Activated CD8-positive, alpha-beta memory T cell treated with anti-CD3 and anti-CD28 coated beads, Interleukin-2, amount 50 U/mL, for 4 hours (primary cell): Measurements from ENCODE around the gene MEIOSIN.
A peak's percentile ranks its signal among the peaks of the same experiment; 100 is the strongest.

ENCODE experiments used
- DNase-seq: peaks from one replicate; pipeline ENCODE4 v3.0.0-alpha.2; 2020

Gene MEIOSIN

DNA sequence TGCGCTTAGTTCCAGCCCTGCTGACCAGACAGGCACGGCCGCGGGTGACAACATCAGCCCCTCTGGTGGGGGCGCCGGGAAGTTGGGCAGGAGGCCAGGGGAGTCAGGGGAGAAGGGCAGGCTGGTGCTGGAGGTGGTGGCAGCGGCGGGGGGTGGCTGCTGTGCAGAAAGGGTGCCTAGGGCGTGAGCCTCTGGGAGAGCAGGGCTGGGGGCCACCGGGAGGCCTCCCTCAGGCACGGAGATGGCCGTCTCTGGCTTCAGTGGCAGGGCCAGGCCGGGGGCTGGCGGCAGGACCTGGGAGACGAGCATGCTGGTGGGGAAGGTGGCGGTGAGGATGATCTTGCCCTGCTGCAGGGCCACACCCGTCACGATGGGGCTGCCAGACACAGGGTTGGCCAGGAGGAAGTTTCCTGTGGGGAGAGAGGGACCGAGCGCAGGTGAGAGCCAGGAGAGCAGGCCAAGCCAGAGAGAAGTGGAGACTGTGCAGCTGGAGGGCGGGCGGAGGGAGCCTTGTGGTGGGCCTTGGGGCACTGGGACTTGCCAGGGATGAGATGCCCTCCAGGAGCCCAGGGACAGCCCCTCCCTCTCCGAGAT, 32.6 kb downstream of the MEIOSIN start:
- no peak for DNase-seq

DNA sequence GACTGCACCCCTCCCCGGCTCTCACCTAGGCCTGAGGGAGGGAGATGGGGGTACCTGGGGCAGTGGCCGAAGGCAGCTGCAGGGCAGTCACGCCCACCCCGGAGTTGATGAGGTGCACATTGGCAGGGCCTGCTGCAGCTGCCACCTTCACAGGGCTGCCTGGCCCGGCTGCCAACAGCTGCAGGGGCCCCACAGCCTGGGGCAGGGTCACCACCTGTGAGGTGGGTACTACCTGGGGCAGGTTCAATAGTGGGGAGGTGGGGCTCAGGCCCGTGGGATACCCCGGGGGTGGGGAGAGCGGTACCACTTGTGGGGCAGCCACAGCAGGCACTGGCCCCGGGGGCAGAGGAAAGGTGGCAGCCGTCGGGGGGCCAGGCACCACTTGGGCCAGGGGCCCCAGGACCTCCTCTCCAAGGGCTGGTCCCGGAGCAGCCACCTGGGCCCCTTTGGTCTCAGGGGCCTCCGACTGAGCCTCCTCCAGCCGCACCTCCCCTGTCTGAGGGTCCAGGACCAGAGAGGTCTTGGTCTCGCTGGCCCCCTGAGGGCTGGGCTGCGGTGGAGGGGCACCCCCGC, 33.1 kb downstream of the MEIOSIN start:
- DNase-seq, result no peak

DNA sequence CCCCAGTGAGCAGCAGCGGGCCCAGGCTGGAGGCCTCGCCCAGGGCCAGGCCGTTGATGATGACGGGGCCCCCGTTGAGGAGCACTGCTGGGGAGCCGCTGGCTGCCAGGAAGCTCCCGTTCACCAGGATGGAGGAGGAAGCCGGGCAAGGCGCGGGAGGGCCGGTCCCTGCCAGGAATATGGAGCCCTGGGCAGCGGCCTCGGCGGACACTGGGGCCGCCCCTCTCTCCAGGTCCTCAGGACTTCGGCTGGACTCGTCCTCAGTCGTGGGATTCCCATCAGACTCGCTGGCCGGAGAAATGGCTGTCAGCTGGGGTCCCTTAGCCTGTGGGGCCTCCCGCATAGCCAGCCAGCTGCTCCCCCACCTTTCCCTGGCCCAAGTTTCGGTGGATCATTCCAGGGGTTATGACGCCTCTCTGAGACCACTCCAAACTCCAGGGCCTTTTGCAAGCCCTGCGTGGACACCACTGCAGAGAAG, 33.7 kb downstream of the MEIOSIN start:
- DNase-seq, result no peak

DNA sequence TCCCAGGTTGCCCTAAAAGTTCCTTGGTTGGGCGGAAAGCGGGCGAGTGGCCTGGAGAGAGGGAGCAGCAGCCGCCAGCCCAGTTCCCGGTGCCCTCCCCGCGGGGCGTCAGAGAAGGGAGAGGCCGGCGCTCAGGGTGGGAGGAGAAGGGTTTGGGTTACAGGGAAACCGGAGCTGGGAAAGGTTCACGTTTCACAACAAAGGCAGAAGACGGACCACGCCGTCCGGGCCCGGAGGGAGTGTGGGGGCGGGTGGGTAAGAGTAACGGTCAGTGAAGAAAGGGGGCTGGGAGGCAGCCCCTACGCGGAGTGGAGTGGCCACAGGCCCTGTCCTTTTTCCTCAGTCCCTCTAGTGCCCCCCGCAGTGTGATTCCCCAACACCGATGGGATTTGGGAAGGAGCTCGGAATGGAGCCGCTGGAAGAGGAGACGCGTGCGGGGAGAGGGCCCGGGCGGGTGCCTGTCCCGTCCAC, 34.2 kb downstream of the MEIOSIN start:
- DNase-seq, result no peak

DNA sequence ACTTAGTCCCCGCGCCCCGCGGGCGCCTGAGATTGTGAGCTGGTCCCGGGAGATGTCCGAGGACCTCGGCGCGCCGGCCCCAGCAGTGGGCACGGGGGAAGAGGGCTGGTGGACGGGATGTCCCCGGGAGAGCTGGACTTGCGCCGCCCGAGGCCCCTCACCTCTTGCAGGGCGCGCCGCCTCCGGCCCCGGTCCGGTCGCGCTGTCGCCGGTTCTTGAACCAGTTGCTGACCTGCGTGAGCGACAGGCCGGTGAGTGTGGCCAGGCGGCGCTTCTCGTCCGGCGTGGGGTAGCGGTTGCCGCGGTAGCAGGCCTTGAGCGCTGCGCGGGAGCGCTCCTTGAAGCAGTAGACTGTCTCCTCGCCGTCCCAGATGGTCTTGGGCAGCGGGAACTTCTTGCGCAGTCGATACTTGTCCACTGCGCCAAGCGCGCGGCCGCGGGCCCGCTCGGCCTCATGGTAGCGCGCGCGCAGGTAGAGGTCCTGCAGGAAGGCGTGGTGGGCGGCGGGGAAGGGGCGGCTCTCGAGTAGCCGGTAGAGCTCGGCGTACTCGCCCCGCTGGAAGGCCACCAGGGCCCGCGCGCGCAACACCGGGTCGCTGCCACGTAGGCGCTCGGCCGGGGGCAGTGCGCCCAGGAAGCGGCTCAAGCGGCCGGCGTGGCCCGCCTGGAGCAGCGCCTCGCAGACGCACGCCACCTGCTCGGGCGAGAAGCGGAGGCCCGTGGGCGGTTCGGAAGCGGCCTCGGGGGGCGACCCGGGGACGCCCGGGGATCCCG, 34.8 kb downstream of the MEIOSIN start:
- DNase-seq, result no peak

DNA sequence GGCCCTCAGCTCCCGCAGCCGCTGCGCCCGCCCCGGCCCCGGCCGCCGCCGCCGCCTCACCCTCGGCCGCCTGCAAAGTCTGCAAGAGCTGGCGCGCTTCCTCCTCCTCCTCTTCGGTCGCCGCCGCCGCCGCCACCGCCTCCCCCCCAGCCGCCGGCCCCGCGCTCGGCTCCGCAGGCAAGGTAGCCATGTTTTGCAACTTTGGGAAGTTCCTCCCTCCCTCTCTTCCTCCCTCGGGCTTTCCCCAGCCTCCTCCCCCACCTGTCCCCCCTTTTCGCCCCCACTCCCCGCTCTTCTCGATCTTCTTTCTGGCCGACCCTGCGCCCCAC, 35.4 kb downstream of the MEIOSIN start:
- peak; percentile 42 for DNase-seq

DNA sequence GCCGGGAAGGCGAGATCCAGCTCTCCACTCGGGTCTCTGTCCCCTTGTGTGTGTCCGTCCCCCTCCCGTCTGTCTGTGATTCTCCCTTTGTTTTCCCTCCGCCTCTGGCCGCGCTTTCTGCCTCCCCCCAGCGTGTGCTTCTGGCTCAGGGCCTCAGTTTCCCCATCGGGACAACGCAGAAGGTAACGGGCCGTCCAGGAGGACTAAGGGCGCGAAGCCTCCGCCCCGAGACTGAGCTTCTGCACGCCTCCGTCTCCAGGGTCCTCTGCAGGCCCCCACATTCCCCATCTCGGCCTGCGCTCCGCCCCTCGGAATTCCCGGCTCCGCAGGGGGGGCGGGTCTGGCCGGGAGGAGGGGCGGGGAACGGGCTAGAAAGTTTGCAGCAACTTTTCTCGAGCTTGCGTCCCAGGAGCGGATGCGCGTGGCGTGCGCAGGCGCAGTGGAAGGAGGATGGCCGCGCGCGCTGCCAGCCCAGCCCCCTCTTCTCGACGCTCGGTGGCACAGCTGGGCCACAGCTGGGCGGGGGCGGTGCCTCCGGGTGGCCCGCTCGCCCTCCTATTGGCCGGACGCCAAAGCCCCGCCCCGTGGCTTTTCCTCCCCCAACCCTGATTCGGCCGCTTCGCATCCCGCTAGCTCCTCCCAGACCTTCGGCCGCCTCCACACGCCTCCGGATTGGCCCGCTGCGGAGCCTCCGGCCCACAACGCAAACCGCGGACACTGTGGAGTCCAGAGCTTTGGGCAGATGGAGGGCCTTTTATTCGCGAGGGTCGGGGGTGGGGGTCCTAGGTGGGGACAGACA, 35.9 kb downstream of the MEIOSIN start, which contains the start of gene SIX5:
Gene SIX5, minus strand, starts transcription at position 269 of the 799 bp plus-strand sequence. CDS start 408 bp downstream, outside the sequence.
- DNase-seq, result peak; percentile 91

DNA sequence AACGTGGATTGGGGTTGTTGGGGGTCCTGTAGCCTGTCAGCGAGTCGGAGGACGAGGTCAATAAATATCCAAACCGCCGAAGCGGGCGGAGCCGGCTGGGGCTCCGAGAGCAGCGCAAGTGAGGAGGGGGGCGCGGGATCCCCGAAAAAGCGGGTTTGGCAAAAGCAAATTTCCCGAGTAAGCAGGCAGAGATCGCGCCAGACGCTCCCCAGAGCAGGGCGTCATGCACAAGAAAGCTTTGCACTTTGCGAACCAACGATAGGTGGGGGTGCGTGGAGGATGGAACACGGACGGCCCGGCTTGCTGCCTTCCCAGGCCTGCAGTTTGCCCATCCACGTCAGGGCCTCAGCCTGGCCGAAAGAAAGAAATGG, 36.6 kb downstream of the MEIOSIN start:
- no peak for DNase-seq

DNA sequence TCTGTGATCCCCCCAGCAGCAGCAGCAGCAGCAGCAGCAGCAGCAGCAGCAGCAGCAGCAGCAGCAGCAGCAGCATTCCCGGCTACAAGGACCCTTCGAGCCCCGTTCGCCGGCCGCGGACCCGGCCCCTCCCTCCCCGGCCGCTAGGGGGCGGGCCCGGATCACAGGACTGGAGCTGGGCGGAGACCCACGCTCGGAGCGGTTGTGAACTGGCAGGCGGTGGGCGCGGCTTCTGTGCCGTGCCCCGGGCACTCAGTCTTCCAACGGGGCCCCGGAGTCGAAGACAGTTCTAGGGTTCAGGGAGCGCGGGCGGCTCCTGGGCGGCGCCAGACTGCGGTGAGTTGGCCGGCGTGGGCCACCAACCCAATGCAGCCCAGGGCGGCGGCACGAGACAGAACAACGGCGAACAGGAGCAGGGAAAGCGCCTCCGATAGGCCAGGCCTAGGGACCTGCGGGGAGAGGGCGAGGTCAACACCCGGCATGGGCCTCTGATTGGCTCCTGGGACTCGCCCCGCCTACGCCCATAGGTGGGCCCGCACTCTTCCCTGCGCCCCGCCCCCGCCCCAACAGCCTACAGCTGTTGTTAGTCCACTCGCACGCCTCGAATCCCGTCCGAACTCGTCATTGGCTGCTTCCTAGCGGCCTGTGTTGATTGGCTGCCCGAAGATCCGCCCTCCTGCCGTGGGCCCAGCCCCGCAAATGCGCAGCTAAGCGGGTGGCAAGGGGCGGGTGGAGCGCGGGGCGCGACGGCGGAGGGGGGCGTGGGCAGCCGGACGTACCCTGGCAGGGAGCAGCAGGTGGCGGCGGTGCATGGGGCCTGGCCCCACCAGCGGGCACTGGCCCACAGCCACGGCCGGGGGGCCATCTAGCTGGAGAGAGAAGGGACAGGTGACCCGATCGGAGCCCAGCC, 37.2 kb downstream of the MEIOSIN start:
- peak; percentile 92 for DNase-seq

DNA sequence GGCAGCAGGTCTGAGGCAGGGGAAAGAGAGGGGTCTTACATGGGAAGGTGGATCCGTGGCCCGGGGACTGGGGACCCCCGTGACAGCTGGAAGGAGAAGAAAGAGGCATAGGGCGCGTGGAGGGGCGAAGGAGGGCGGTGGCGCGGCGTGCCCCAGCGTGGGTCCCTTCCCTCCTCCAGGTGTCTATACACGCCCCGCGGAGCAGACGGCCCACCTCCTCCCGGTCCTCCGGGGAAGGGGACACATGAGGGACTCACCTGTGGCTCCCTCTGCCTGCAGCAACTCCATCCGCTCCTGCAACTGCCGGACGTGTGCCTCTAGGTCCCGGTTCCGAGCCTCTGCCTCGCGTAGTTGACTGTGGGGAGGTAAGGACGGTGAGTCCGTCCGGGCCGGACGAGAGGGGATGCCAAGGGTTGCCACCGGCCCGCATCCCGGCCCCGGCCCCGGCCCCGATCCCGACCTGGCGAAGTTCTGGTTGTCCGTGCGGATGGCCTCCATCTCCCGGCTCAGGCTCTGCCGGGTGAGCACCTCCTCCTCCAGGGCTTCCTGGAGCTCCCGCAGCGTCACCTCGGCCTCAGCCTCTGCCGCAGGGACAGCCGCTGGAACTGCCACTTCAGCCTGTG, 38.2 kb downstream of the MEIOSIN start:
- no peak for DNase-seq

DNA sequence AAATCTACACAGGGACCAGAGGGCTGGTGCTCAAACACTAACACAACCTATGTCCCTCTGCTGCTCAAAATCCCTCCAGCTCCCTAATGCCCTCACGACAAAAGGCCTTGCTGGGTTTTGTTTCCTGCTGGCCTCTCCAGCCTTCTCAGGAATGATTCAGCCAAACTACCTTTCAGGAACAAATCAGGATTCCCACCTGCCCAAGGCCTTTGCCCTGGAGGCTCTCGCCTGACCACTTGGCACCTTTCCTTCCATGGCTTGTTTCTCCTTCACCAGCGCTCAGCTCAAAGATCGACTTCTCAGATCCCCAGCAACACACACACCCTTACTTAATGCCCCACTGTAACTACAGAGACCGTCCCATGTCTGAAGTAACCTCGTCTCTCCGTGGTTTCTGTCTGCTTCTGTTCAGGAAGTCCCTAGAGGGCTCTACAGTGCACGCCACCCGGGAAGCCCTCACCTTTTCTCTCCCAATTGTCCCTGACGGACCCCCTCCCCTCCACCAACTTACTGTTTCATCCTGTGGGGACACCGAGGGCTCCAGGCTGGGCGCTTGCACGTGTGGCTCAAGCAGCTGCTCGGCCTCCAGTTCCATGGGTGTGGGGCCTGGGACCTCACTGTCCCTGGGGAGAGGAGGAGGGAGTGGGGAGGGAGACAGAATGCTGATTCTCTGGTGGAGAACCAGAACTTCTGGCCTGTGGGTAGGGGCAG, 39.0 kb downstream of the MEIOSIN start:
- no peak for DNase-seq

DNA sequence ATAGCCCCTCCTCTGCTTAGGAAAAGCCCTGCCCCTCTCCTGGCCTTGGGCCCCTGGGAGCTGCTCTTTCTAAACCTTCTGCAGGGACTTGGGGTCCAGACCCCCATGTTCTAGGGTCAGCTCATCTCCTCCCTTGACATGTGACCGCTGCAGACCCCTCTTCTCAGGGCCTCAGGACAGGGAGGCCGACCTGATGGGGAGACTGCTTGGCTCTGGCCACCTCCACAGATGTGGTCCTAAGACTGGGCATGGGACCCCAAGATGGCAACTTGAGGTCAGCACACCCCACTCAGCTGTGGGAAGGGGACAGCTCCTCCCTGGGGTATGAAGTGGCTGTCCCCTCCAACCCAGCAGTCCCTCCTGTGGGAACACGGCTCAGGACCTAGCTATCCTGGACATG, 39.7 kb downstream of the MEIOSIN start:
- DNase-seq, result no peak

DNA sequence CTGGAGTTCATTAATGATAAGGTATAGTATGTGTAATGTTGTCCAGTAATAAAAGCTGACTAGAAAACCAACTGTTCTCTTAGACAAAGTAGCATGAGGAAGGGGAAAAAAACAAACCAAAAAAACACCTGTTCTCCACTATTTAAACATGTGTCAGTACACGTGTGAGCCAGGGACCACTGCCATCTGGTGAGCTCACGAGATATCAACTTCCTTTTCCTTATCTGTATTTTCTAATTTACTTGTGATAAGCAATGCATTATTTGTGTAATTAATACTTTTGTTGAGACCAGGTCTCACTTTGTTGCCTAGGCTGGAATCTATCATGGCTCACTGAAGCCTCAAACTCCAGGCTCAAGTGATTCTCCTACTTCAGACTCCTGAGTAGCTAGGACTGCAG, 40.1 kb downstream of the MEIOSIN start:
- DNase-seq, result no peak

DNA sequence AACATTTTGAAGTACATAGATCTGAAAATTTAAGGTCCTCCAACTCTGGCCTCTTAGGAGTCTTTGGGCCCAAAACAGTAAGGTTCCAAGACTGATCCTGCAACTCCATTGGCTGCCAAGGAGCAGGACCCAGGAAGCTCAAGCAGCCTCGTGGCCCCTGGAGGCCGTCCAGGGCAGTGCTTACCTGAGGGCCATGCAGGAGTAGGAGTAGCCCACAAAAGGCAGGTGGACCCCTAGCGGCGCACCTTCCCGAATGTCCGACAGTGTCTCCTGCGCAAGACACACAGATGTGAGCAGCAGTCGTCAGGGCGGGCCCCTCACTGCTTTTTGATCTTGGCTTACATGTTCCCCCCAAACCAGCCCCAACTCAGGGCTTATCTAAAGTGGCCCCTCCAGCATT, 41.5 kb downstream of the MEIOSIN start:
- no peak for DNase-seq

DNA sequence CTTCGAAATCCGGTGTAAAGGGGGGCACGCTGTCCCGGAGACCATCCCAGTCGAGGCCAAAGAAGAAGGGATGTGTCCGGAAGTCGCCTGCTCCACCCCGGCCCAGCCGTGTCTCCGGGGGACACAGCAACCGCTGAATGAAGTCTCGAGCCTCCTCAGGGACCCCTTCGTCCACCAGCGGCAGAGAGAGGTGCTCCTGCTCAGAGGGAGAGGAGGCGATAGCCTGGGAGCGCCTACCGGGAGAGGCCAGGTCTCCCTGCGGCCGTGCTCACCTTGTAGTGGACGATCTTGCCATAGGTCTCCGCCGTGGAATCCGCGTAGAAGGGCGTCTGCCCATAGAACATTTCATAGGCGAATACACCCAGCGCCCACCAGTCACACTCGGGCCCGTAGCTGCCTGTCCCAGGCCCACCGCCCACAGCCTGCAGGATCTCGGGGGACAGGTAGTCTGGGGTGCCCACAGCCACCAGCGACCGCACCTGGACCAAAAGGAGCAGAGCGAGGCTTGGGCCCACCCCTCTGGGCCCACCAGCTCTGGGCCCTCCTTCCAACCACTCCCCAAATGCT, 44.2 kb downstream of the MEIOSIN start:
- DNase-seq, result no peak

DNA sequence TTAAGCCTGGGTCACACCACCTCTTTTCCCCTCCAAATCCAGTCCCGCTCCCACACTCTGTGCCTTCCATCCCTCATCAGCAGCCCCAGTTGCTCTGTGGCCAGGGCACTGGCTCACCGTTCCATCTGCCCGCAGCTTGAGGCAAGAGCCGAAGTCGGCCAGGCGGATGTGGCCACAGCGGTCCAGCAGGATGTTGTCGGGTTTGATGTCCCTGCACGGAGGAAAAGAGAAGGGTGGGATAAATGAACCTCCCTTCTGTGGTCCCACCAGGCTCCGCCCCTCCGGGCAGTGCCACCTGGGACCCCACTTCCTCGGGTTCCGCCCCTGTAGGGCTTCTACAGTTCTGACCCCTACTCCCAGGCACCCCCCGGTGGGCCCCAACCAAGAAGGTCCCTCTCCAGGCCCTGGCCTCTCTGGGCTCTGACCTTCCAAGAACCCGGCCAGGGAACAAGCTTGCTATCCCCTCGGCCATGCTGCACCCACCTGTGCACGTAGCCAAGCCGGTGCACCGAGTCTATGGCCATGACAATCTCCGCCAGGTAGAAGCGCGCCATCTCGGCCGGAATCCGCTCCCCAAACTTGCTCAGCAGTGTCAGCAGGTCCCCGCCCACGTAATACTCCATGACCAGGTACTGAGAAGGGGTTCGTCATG, 44.9 kb downstream of the MEIOSIN start:
- DNase-seq, result no peak

DNA sequence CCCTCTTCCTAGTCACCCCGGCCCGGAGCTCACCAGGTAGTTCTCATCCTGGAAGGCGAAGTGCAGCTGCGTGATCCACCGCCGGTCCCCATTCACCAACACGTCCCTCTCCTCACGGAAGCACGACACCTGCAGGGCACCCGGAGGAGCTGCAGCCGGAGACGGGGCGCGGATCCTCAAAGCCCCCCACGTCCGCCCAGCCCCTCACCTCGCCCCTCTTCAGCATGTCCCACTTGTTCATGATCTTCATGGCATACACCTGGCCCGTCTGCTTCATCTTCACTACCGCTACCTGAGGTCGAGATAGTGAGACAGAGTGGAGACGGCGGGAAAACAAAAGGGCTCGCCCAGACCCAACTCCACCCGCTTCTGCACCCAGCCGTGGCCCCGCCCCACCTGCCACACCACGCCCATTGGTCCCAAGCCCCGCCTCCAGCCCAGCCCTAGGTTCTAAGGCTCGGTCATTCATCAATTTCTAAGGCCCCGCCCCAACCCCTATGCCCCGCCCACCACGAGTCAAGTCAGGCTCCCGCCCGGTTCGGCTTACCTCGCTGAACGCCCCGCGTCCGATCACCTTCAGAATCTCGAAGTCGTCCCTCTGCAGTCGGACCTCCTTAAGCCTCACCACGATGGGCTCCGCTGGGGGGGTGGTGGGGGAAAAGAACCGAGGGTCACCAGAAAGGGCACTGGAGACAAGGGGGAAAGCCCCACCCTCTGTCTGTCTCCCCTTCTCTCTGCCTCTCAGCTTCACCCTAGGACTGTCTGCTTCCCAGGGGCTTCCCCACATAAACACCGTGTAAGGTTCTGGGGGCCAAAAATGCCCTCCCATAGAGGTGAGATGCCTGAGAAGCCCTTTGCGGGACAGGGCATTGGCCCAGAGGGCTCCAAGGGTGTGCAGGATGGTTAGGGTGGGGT, 46.2 kb downstream of the MEIOSIN start:
- DNase-seq, result peak; percentile 77

DNA sequence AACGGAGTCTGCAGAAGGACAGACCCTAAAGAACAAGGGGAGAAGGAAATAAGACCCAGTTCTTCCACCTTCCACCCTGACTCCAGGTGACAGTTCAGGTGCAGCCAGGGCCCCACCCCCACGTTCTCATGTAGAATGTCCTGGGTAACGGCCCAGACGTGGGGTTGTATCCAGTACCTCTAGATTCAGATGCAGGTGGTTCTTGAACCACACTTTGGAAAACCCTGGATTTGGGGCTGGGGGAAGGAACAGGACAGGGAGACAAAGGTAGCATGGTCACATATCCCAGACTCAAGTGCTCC, 46.9 kb downstream of the MEIOSIN start:
- no peak for DNase-seq
